ENCODE results near the gene HIVEP3. TPM values are rescaled to one million over a fixed set of nuclear protein-coding genes. Genes with fewer than 3 reads are reported as not detected.
A peak's percentile ranks its signal among the peaks of the same experiment; 100 is the strongest.

HIVEP3 gene
- total RNA-seq, 8 experiments from 2014 or later, result 3.1 to 8.0 (median 4.6) TPM

DNA sequence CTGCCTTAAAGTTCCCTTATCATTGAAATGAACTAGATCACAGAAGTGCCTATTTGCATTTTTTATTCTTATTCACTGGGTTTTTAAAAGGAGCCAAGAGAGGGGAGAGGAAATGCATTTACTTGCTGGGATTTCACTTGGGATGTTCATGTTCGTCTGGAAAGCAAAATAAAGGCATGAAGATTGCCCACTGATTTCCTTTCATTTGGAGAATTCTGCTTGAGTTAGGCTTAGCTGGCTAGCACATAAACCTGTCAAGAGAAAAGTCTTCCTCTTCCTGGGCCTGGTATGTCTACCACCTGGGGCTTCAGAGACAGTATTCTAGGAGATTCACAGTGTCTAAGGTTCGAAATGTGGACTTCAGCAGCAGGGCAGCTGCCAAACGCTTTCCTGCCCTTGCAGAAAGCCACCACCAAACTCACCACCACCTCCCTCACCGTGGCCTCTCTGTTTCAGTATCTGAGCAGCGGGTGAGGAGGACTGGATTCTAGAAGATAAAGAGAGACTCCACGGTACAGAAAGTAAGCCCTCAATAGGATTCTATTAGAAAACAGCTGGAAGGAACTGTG is 44.5 kb downstream of the HIVEP3 start:
- no peak overlapping the region for H3K27ac ChIP-seq
- no peak overlapping the region for H3K4me3 ChIP-seq
- peaks cover 10 to 15% of the 10 kb centered on the region in 2 donors for H3K4me1 ChIP-seq (replicated peaks in 1 of 2)
- 17 to 80% (median 39%) methylated on average over 1 to 6 of the region's 6 CpGs; no CpG with 5 or more reads in 3 of the 10 experiments for WGBS, 10 experiments
- no peak for ATAC-seq (replicated peaks in 6 of 8)
- in situ Hi-C loops (cut with MboI; ENCODE audit: low pct_unique_long_range_greater_than_20kb in 2 of 9, low sequenced_read_pairs in 9 of 9, unreplicated experiment in 9 of 9), result no loop called here

DNA sequence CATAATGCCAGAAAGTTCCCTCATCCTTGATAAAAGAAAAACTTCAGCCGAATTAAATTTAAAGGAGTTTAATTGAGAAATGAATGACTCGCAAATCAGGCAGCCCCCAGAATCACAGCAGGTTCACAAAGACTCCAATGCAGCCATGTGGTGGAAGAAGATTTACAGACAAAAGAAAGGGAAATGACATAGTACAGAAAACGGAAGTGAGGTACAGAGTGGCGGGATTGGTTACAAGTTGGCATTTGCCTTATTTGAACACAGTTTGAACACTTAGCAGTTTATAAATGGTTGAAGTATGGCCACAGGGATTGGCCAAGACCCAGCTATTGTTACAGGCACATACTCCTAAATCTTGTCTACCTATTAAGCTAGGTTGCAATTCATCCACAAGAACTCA is 46.6 kb downstream of the HIVEP3 start:
- in situ Hi-C loops (cut with MboI; ENCODE audit: low pct_unique_long_range_greater_than_20kb in 2 of 9, low sequenced_read_pairs in 9 of 9, unreplicated experiment in 9 of 9), result no loop called here
- WGBS, 10 experiments, result 67 to 98% (median 93%) methylated on average over 2 to 4 of the region's 4 CpGs; no CpG with 5 or more reads in 1 of the 10 experiments
- Histone ChIP-seq H3K4me1 (replicated peaks in 1 of 2) (peaks cover 10 to 16% of the 10 kb centered on the region in 2 donors), H3K4me3 (no peak overlapping the region), H3K27ac (no peak overlapping the region)
- ATAC-seq (replicated peaks in 6 of 8), result no peak

DNA sequence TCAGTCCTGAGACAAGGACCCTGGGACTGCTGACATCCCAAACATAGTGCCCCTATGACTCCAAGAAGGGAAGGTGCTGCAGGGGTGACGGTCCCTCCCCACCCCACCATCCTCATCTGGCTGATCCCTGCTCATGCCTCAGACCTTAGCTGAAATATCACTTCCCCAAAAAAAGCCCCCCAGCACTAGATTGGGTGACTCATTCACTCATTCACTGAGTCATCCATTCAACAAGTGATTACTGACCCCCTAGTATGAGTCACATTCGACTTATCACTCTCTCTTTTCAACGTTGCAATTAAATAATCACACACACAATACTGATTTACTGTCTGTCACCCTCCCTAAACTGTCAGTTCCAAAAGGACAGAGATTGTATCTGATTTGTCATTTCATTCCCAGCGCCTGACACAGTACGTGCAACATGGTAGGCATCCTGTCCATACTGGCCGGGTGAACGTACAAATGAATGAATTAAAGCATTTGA is 48.6 kb downstream of the HIVEP3 start:
- ATAC-seq (replicated peaks in 6 of 8), result peak in 6 of 8 experiments; percentile 61 to 85 (median 82)
- Histone ChIP-seq H3K4me1 (replicated peaks in 1 of 2) (peaks cover 25% of the 10 kb centered on the region in 2 donors), H3K27ac (no peak overlapping the region), H3K4me3 (no peak overlapping the region)
- in situ Hi-C loops (cut with MboI; ENCODE audit: low pct_unique_long_range_greater_than_20kb in 2 of 9, low sequenced_read_pairs in 9 of 9, unreplicated experiment in 9 of 9), result no loop called here
- 0 to 80% (median 36%) methylated on average over 1 to 7 of the region's 7 CpGs for WGBS, 10 experiments

DNA sequence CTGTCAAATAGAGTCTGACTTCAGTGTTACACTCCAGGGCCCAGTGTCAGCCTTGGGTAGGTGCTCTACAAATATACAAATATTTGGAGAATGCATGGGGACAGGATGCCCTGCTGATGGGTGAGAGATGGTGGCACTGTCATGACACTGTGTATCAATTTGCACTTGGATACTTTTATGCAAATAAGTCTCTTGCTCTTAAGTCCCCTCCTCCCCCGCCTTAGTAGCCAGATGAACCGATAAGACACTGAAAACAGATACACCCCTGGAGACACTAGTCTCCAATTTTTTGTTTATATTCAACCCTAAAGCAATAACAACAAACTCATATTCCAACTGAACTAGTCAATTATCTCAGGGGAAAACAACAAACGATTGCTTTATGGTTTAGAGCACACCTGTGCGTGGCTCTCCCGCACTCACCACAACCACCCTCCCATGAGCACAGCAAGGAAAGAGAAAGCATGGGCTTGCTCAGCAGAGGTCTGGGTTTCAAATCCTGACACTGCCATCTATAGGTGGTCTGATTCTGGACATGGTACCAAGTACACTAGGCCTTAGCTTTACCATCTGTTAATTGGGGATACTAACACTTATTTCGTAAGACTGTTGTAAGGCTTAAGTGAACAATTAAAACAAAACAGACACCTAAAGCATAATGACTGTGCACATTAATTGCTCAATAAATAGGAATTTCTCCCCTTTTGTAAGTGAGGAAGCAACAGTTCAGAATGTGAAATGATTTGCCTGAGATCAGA is 50.3 kb downstream of the HIVEP3 start:
- Histone ChIP-seq H3K4me1 (replicated peaks in 1 of 2) (peaks cover 34% of the 10 kb centered on the region in 2 donors), H3K4me3 (no peak overlapping the region), H3K27ac (no peak overlapping the region)
- WGBS, 10 experiments, result 40 to 100% (median 97%) methylated on average over 1 to 6 of the region's 6 CpGs
- ATAC-seq (replicated peaks in 6 of 8), result no peak
- in situ Hi-C loops (cut with MboI; ENCODE audit: low pct_unique_long_range_greater_than_20kb in 2 of 9, low sequenced_read_pairs in 9 of 9, unreplicated experiment in 9 of 9), result no loop called here

DNA sequence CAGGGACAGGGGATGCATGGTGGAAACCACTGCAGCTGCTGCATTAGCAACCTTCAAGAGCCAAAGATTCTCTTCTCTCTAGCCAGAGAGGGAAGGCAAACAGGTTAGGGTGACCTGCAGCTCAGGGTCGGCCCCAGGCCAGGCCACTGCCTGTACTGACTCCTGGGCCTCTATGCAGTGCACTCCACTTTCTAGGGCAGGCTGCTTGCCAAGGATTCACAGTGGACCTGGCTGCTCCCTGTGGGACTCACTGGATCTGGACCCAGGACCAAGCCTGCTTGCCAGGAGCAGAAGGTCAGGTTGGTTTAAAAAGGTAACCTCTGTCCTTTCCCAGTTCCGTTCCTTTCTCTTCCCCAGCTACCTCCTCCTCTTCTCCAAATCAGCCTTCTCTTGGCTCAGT is 52.4 kb downstream of the HIVEP3 start:
- ATAC-seq (replicated peaks in 6 of 8), result no peak
- Histone ChIP-seq H3K4me1 (replicated peaks in 1 of 2) (peaks cover 49 to 55% of the 10 kb centered on the region in 2 donors), H3K27ac (no peak overlapping the region), H3K4me3 (no peak overlapping the region)
- in situ Hi-C loops (cut with MboI; ENCODE audit: low pct_unique_long_range_greater_than_20kb in 2 of 9, low sequenced_read_pairs in 9 of 9, unreplicated experiment in 9 of 9), result no loop called here
- WGBS, 10 experiments, result 71 to 100% (median 100%) methylated on average over 1 of the region's 2 CpGs; no CpG with 5 or more reads in 7 of the 10 experiments

DNA sequence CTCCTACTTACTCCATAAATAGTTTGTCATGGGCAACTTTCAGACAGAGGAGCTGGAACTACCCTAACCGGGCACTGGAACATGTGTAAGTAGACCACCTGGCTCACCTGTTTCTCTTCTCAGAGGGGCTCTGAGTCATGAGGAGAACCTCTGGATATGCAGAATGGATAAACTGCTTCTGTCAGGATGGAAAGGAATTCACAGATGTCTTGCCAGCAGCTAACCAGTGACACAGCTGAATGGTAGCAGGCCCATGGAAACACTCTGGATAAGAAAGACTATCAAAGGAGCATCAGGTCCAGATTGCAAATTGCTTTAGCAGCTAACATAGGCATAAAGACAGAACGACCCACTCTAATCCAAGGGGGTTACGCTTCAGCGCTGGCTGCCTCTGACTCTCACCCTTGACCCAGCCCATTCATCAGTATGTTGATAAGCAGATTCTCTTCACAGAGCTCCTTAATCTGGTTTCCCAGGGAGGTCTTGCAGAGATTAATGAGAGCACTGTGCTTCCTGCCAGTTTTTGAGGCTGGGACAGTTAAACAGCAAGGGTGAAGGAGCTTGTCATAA is 54.2 kb downstream of the HIVEP3 start:
- in situ Hi-C loops (cut with MboI; ENCODE audit: low pct_unique_long_range_greater_than_20kb in 2 of 9, low sequenced_read_pairs in 9 of 9, unreplicated experiment in 9 of 9), result no loop called here
- Histone ChIP-seq H3K4me1 (replicated peaks in 1 of 2) (peaks cover 39 to 56% of the 10 kb centered on the region in 2 donors), H3K27ac (no peak overlapping the region), H3K4me3 (no peak overlapping the region)
- peak in 3 of 8 experiments; percentile 10 to 41 (median 33) for ATAC-seq (replicated peaks in 6 of 8)
- WGBS, 10 experiments, result 39 to 80% (median 66%) methylated on average over 1 to 4 of the region's 4 CpGs; no CpG with 5 or more reads in 2 of the 10 experiments

DNA sequence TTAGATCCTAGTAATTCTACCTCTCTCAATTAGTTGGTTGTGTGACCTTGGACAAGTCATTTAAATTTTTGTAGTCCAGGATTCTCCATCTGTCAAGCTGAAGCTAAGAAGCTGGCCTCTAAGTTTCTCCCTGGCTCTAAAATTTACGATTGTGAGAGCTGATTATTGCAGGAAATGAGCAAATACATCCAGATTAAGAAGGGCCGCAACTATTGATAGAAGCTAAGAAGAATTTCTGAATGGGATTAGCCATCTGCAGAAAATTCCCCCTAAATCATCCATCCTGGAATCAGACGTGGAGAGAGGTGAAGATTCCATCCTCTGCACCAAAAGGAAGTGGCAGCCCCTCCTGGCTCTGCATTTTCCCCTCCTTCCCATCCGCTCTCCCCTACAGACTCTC is 55.0 kb downstream of the HIVEP3 start:
- in situ Hi-C loops (cut with MboI; ENCODE audit: low pct_unique_long_range_greater_than_20kb in 2 of 9, low sequenced_read_pairs in 9 of 9, unreplicated experiment in 9 of 9), result no loop called here
- WGBS, 10 experiments, result 80 to 100% (median 92%) methylated on average over 1 to 4 of the region's 4 CpGs; no CpG with 5 or more reads in 2 of the 10 experiments
- no peak for ATAC-seq (replicated peaks in 6 of 8)
- Histone ChIP-seq H3K4me3 (no peak overlapping the region), H3K4me1 (replicated peaks in 1 of 2) (peaks cover 39 to 56% of the 10 kb centered on the region in 2 donors), H3K27ac (no peak overlapping the region)

DNA sequence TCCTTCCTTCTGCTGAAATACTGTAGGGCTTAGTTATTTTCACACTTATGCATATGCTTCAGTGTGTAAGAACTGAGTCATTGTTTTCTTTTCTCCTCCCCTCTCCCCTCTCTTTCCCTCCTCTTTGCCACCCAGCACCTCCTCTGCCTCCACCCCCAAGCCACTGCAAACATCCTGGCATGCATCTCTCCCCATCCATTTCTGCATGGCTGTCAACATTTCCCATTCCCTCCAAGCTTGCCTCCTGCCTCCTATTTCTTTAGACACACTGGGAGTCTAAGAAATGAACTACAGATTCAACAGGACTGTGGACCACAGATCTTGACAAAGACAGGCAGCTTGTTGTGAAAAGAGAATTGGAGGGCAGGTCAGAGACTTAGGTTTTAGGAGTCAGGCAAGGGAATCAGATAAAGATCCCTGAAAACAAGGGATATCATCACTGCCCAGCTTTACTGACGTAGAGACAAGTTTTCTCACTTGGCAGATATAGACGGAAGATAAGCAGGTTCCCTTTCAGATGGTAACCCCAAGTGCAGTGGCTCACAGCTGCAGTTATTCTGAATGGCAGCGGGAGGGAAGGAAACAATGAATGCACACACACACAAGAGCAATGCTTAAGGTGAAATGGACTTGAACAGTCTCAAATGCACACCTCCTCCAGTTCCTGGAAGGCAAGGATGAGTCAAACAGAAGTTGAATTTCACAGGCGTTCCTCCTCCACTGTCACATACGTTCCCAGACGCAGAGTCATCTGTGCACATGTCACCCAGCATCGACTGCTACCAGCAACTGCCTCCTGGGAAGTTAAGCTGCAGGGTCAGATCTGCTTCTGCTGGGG is 56.1 kb downstream of the HIVEP3 start:
- ATAC-seq (replicated peaks in 6 of 8), result peak; percentile 72 to 88 (median 83)
- H3K4me3 ChIP-seq, result no peak overlapping the region
- in situ Hi-C loops (cut with MboI; ENCODE audit: low pct_unique_long_range_greater_than_20kb in 2 of 9, low sequenced_read_pairs in 9 of 9, unreplicated experiment in 9 of 9), result no loop called here
- WGBS, 10 experiments, result 3 to 80% (median 32%) methylated on average over 1 to 7 of the region's 7 CpGs; no CpG with 5 or more reads in 1 of the 10 experiments
- H3K4me1 ChIP-seq (replicated peaks in 1 of 2), result peaks cover 39 to 56% of the 10 kb centered on the region in 2 donors
- no peak overlapping the region for H3K27ac ChIP-seq

DNA sequence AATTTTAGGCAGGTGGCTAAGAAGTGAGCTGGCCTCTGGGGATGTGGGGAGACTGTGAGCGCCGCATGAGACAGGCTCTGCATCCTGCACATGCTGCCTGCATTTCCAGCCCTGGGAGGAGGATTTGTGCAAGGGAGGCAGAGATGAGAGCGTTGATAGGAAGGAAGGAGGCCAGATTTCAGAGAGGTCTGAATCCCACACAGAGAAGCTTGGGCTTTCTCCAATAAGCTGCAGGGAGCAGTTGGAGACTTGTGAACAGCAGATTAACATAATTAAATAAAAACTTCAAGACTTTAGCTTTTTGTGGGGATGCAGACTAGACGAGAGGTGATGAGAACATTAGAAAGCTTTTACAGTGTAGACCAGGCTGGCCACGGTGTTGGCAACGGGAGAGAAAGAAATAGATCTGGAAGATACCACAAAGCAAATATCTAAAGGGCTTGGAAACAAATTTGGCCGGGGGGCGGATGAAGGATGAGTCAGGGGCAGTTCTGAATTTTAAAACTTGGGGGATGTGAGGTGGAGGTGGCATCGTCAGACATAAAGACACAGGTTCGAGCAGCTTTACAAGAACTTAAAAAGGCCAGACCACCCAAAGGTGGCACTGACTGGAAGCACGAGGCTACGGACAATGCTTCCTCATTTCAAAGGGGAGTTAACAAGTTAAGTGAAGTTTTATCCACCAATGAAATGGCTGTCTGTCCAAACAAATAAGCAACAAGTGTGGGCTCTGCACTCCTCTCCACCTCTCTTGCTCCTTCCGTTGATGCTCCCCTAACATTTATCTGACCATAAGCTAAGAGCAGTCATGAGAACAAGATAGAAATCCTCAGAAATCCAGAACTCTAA is 57.0 kb downstream of the HIVEP3 start:
- Histone ChIP-seq H3K4me1 (replicated peaks in 1 of 2) (peaks cover 35 to 57% of the 10 kb centered on the region in 2 donors), H3K27ac (no peak overlapping the region), H3K4me3 (no peak overlapping the region)
- in situ Hi-C loops (cut with MboI; ENCODE audit: low pct_unique_long_range_greater_than_20kb in 2 of 9, low sequenced_read_pairs in 9 of 9, unreplicated experiment in 9 of 9), result no loop called here
- ATAC-seq (replicated peaks in 6 of 8), result peak in 3 of 8 experiments; percentile 30 to 70 (median 51)
- 7 to 92% (median 65%) methylated on average over 2 to 13 of the region's 13 CpGs for WGBS, 10 experiments

DNA sequence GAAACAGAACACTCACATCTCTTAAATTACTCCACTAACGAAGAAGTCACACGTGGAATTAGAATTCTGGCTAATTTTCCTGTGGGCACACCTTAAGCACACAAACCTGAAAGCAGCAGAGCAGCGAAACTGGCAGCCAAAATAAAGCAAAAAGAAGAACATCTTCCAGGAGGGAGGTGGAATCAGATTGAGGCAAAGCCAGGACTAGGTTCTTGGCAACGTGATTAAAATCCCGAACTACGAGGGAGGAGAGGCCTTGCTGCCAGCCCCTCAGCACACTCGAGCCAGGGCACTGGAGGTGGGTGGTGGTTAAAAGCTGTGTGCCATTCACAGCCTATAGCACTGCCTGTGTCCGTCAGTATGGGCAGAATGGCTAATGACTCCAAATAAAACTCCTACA is 58.0 kb downstream of the HIVEP3 start:
- WGBS, 10 experiments, result 84 to 100% (median 94%) methylated on average over 1 to 8 of the region's 8 CpGs; no CpG with 5 or more reads in 1 of the 10 experiments
- H3K27ac ChIP-seq, result no peak overlapping the region
- in situ Hi-C loops (cut with MboI; ENCODE audit: low pct_unique_long_range_greater_than_20kb in 2 of 9, low sequenced_read_pairs in 9 of 9, unreplicated experiment in 9 of 9), result no loop called here
- H3K4me1 ChIP-seq (replicated peaks in 1 of 2), result peaks cover 31 to 47% of the 10 kb centered on the region in 2 donors
- H3K4me3 ChIP-seq, result no peak overlapping the region
- ATAC-seq (replicated peaks in 6 of 8), result no peak

DNA sequence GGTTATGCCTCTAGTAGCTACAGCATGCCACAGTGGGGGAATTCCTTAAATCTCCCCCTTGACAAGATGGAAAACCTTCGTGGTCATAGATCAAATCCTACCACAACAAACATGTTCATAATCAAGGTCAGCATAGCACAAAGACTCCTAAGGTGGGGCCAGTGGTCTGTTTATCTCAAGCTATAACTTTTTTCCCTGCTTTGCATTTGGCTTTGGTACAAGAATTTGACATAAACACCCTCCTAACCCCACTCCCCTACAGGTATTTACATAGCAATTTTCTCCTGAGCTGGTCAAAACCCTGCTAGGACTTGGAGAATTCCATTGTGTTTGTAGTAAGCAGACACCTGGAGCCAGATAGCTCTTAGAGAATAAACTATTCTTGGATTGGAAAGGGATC is 58.5 kb downstream of the HIVEP3 start:
- Histone ChIP-seq H3K4me1 (replicated peaks in 1 of 2) (peaks cover 25 to 42% of the 10 kb centered on the region in 2 donors), H3K4me3 (no peak overlapping the region), H3K27ac (no peak overlapping the region)
- 40 to 100% (median 80%) methylated on average over 1 of the region's 1 CpG; no CpG with 5 or more reads in 5 of the 10 experiments for WGBS, 10 experiments
- no peak for ATAC-seq (replicated peaks in 6 of 8)
- in situ Hi-C loops (cut with MboI; ENCODE audit: low pct_unique_long_range_greater_than_20kb in 2 of 9, low sequenced_read_pairs in 9 of 9, unreplicated experiment in 9 of 9), result no loop called here

DNA sequence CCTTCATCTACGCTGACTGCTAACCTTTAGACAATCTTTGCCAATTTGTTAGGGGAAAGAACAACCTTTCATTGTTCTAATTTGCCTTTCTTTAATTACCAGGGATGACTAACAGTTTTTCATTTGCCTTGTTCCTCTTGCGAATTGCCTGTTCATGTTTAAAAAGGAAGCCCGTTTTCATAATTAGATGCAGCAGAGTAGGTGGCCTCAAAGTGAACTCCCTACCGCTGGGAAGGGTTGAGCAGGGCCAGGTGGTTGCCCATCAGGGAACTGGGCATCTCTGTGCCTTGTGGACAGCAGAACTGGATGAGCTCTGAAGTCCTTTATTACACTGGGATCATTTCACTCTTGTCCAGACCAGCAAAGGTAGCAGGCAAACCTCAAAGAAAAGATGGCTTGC is 59.0 kb downstream of the HIVEP3 start:
- in situ Hi-C loops (cut with MboI; ENCODE audit: low pct_unique_long_range_greater_than_20kb in 2 of 9, low sequenced_read_pairs in 9 of 9, unreplicated experiment in 9 of 9), result no loop called here
- no peak for ATAC-seq (replicated peaks in 6 of 8)
- 37 to 100% (median 69%) methylated on average over 1 to 4 of the region's 4 CpGs; no CpG with 5 or more reads in 1 of the 10 experiments for WGBS, 10 experiments
- Histone ChIP-seq H3K4me3 (no peak overlapping the region), H3K4me1 (replicated peaks in 1 of 2) (peaks cover 20 to 37% of the 10 kb centered on the region in 2 donors), H3K27ac (no peak overlapping the region)
